Thyroid gland (tissue), 4 donors: ENCODE data around the gene ANO2. TPM values are rescaled to one million over a fixed set of nuclear protein-coding genes. Genes with fewer than 3 reads are reported as not detected.

ENCODE experiments used
- DNase-seq, 2 donors: peaks; one replicate each; pipeline ENCODE4 v3.0.0-alpha.2; 2019
- H3K27ac ChIP-seq, 3 donors: fragments of 200-600 bp; sonication (generic); 1 replicate in 2 of 3; 2 replicates in 1 of 3; pipeline ENCODE4 v1.5.1; 2016 to 2019; ENCODE audit warnings: mild to moderate bottlenecking in 1 of 3, moderate library complexity in 1 of 3
- H3K27me3 ChIP-seq: fragments of 200-600 bp; sonication (generic); one replicate; pipeline ENCODE4 v1.5.1; 2019
- H3K36me3 ChIP-seq, 2 donors: fragments of 200-600 bp; sonication (generic); one replicate each; pipeline ENCODE4 v1.5.1; 2016 to 2019
- H3K4me1 ChIP-seq, 2 donors: fragments of 200-600 bp; sonication (generic); one replicate each; pipeline ENCODE4 v1.5.1; 2017 to 2019
- H3K4me3 ChIP-seq, 3 donors: fragments of 200-600 bp; sonication (generic); replicated peaks in 1 of 3; 1 replicate in 2 of 3; 2 replicates in 1 of 3; pipeline ENCODE4 v1.5.1; 2016; ENCODE audit warnings: mild to moderate bottlenecking in 1 of 3
- H3K9me3 ChIP-seq: fragments of 200-600 bp; sonication (generic); one replicate; pipeline ENCODE4 v1.5.1; 2017
- POLR2A ChIP-seq, 2 donors: fragments of 450-650 bp; IDR thresholded peaks; one replicate each; pipeline ENCODE4 v1.6.1; 2017; ENCODE audit warnings: antibody characterized with exemption in 2 of 2, mild to moderate bottlenecking in 2 of 2, moderate library complexity in 1 of 2
- WGBS, 2 donors: methylation state at CpG; one replicate each; pipeline ENCODE4 v1.1.5; 2017; 5-methylcytosine and 5-hydroxymethylcytosine counted together
- intact Hi-C: fragments of 100-400 bp; cut with DNase I; formaldehyde crosslinking; loops from one replicate; pipeline ENCODE4 v1.15.1; 2023
- total RNA-seq, 4 donors: library from RNA; depleted of rRNA; stranded (reverse); fragments of >200 nt; gene quantifications; one replicate each; pipeline ENCODE4 v1.2.3, GENCODE V29; 2016
- TF ChIP-seq, protein P1 (sequence below), 6 experiments: fragments of 200-600 bp in 3 of 6; fragments of 450-650 bp in 3 of 6; sonication (generic) in 3 of 6; IDR thresholded peaks; one replicate each; pipeline ENCODE4 v1.5.1; 2016 to 2019; ENCODE audit warnings: antibody characterized with exemption in 6 of 6, mild to moderate bottlenecking in 2 of 6, inconsistent platforms in 1 of 6, moderate library complexity in 1 of 6

Gene ANO2
- total RNA-seq, 4 donors from 2014 or later, result 0.78 to 7.0 (median 2.2) TPM

GRCh38 chr12:5770727-5771126 is 174.3 kb downstream of the ANO2 start:
- TF ChIP-seq, protein P1, sequence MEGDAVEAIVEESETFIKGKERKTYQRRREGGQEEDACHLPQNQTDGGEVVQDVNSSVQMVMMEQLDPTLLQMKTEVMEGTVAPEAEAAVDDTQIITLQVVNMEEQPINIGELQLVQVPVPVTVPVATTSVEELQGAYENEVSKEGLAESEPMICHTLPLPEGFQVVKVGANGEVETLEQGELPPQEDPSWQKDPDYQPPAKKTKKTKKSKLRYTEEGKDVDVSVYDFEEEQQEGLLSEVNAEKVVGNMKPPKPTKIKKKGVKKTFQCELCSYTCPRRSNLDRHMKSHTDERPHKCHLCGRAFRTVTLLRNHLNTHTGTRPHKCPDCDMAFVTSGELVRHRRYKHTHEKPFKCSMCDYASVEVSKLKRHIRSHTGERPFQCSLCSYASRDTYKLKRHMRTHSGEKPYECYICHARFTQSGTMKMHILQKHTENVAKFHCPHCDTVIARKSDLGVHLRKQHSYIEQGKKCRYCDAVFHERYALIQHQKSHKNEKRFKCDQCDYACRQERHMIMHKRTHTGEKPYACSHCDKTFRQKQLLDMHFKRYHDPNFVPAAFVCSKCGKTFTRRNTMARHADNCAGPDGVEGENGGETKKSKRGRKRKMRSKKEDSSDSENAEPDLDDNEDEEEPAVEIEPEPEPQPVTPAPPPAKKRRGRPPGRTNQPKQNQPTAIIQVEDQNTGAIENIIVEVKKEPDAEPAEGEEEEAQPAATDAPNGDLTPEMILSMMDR (IDR thresholded peaks at IDR 0.05), result no peak
- no peak for DNase-seq
- Histone ChIP-seq H3K36me3 (no peaks in the 10 kb centered on the region), H3K4me3 (no peak overlapping the region), H3K9me3 (no peaks in the 10 kb centered on the region), H3K4me1 (peaks cover 0 to 3% of the 10 kb centered on the region in 2 donors), H3K27me3 (no peaks in the 10 kb centered on the region), H3K27ac (no peak overlapping the region)
- WGBS, 2 donors, result 92 to 95% methylated on average over 1 of the region's 1 CpG
- intact Hi-C loops, result no loop called here

DNA sequence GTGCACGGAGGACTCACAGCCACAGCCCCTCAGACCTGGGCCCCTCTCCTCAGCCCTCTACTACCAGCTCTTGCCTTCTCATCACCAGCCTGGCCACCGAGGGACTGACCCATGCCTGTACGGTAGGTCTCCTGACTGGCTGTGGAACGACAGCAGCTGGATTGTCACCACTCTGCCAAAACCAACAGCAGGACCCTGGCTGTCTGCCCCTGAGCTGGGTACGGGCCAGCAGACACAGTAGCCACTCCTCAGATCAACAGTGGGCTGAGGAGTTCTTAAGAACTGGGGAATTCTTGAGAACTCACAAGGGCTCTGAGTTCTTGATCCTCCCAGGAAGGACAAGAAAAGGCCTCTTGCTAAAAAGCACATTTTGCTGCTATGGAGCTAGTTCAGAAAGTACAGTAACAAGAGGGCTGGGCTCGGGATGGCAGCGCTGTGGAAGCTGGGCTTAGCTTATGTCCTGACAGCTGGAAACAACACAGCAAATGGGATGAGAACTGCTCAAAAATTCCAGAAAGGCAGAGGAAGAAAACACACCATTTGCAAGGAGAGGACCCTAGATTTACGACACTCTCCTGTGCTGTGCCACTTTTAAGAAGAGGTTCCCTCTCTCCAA is 176.4 kb downstream of the ANO2 start:
- peak; percentile 15 to 49 for DNase-seq
- 21 to 28% methylated on average over 5 to 8 of the region's 8 CpGs for WGBS, 2 donors
- Histone ChIP-seq H3K36me3 (no peaks in the 10 kb centered on the region), H3K4me1 (peaks cover 0 to 3% of the 10 kb centered on the region in 2 donors), H3K9me3 (no peaks in the 10 kb centered on the region), H3K4me3 (no peak overlapping the region), H3K27me3 (no peaks in the 10 kb centered on the region), H3K27ac (no peak overlapping the region)
- TF ChIP-seq POLR2A (IDR thresholded peaks at IDR 0.05), result no peak
- TF ChIP-seq, protein P1 (IDR thresholded peaks at IDR 0.05), result no peak
- intact Hi-C loops, result no loop called here

GRCh38 chr12:5768171-5768570 is 176.9 kb downstream of the ANO2 start:
- Histone ChIP-seq H3K27ac (no peak overlapping the region), H3K27me3 (no peaks in the 10 kb centered on the region), H3K4me1 (peaks cover 0 to 3% of the 10 kb centered on the region in 2 donors), H3K36me3 (no peaks in the 10 kb centered on the region), H3K4me3 (no peak overlapping the region), H3K9me3 (no peaks in the 10 kb centered on the region)
- WGBS, 2 donors, result 82 to 87% methylated on average over 2 of the region's 2 CpGs
- DNase-seq, result no peak
- intact Hi-C loops, result no loop called here
- TF ChIP-seq POLR2A (IDR thresholded peaks at IDR 0.05), result no peak
- TF ChIP-seq, protein P1 (IDR thresholded peaks at IDR 0.05), result no peak

DNA sequence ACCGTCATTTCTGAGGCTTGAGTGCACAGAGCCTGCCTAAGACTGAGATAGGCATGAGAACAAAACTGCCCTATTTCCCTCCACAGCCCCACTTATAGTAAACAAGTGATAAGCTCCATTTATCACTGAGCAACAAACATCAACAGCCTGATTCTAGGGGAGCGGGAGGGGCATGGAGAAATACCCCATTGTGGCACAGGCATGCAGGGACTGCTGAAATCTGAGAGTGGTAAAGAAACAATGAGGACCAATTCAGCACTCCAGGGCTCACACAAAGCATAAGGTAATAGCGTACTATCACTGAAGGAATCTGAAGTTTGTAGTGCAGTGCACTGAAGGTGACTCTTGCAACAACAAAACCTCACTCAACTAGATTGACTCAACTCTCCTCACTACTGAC is 186.7 kb downstream of the ANO2 start:
- no peaks in the 10 kb centered on the region for H3K27me3 ChIP-seq
- TF ChIP-seq, protein P1 (IDR thresholded peaks at IDR 0.05), result no peak
- no peak for TF ChIP-seq POLR2A (IDR thresholded peaks at IDR 0.05)
- no peak overlapping the region for H3K4me3 ChIP-seq
- no peak overlapping the region for H3K27ac ChIP-seq
- DNase-seq, result no peak
- 73 to 84% methylated on average over 3 of the region's 3 CpGs for WGBS, 2 donors
- H3K4me1 ChIP-seq, result no peaks in the 10 kb centered on the region
- no peaks in the 10 kb centered on the region for H3K9me3 ChIP-seq
- intact Hi-C loops, result no loop called here
- no peaks in the 10 kb centered on the region for H3K36me3 ChIP-seq

GRCh38 chr12:5756338-5756842 is 188.7 kb downstream of the ANO2 start:
- no peak for DNase-seq
- Histone ChIP-seq H3K27ac (no peak overlapping the region), H3K4me3 (no peak overlapping the region), H3K27me3 (no peaks in the 10 kb centered on the region), H3K36me3 (no peaks in the 10 kb centered on the region), H3K9me3 (no peaks in the 10 kb centered on the region), H3K4me1 (no peaks in the 10 kb centered on the region)
- WGBS, 2 donors, result 83% methylated on average over 2 to 4 of the region's 5 CpGs
- TF ChIP-seq, protein P1 (IDR thresholded peaks at IDR 0.05), result no peak
- TF ChIP-seq POLR2A (IDR thresholded peaks at IDR 0.05), result no peak
- intact Hi-C loops, result no loop called here
